Body of pancreas (tissue), 4 donors: ENCODE data around the gene MOK. TPM values are rescaled to one million over a fixed set of nuclear protein-coding genes. Genes with fewer than 3 reads are reported as not detected.

Source experiments
- ATAC-seq: fragments of 150-250 bp; one replicate; pipeline ENCODE4 v1.9.1; 2016
- DNase-seq, 4 donors: peaks; one replicate each; pipeline ENCODE4 v3.0.0-alpha.2; 2019
- H3K27ac ChIP-seq, 4 donors: fragments of 200-600 bp; sonication (generic); 1 replicate in 3 of 4; 2 replicates in 1 of 4; pipeline versions ENCODE4 v1.5.1 to v1.6.1; 2016 to 2019; ENCODE audit warnings: mild to moderate bottlenecking in 1 of 4, mixed read lengths in 1 of 4, moderate library complexity in 1 of 4
- H3K27me3 ChIP-seq, 2 donors: fragments of 200-600 bp; sonication (generic); one replicate each; pipeline ENCODE4 v1.6.0; 2016; ENCODE audit warnings: mild to moderate bottlenecking in 1 of 2
- H3K36me3 ChIP-seq, 2 donors: fragments of 200-600 bp; sonication (generic); replicated peaks in 1 of 2; 2 replicates each; pipeline ENCODE4 v1.5.1; 2016; ENCODE audit warnings: low read depth in 2 of 2; ENCODE audit not compliant: insufficient read depth in 1 of 2
- H3K4me1 ChIP-seq: fragments of 200-600 bp; sonication (generic); one replicate; pipeline ENCODE4 v1.6.0; 2016
- H3K4me3 ChIP-seq, 2 donors: fragments of 200-600 bp; sonication (generic); 1 replicate in 1 of 2; 2 replicates in 1 of 2; pipeline ENCODE4 v1.5.1; 2016 to 2019
- H3K9me3 ChIP-seq, 3 donors: fragments of 200-600 bp; sonication (generic); 1 replicate in 2 of 3; 2 replicates in 1 of 3; pipeline ENCODE4 v1.5.1; 2016
- CTCF ChIP-seq, 7 experiments: fragments of 450-650 bp in 4 of 7; fragments of 200-600 bp in 3 of 7; sonication (generic) in 3 of 7; IDR thresholded peaks; one replicate each; pipeline ENCODE4 v1.5.1; 2016 to 2019; ENCODE audit warnings: antibody characterized with exemption in 7 of 7
- POLR2A ChIP-seq, 3 donors: fragments of 450-650 bp; IDR thresholded peaks; one replicate each; pipeline ENCODE4 v1.6.1; 2016; ENCODE audit warnings: antibody characterized with exemption in 3 of 3, mild to moderate bottlenecking in 2 of 3
- WGBS, 2 donors: methylation state at CpG; one replicate each; pipeline ENCODE4 v1.1.5; 2017; 5-methylcytosine and 5-hydroxymethylcytosine counted together
- intact Hi-C: fragments of 100-400 bp; cut with DNase I; formaldehyde crosslinking; loops from one replicate; pipeline ENCODE4 v1.15.1; 2023
- total RNA-seq, 2 donors: library from RNA; depleted of rRNA; stranded (reverse); fragments of >200 nt; gene quantifications; one replicate each; pipeline ENCODE4 v1.1.0, GENCODE V29; 2016

MOK gene
- total RNA-seq, 2 donors from 2014 or later, result 14.3 to 18.5 TPM

GRCh38 chr14:102183886-102184285, 121.1 kb downstream of the MOK start:
- no peaks in the 10 kb centered on the region for H3K27me3 ChIP-seq
- H3K9me3 ChIP-seq, result no peaks in the 10 kb centered on the region
- ATAC-seq (no peak), DNase-seq (no peak)
- intact Hi-C loops, result no loop called here
- H3K4me1 ChIP-seq, result peaks cover 45% of the 10 kb centered on the region
- no peak overlapping the region for H3K27ac ChIP-seq
- H3K4me3 ChIP-seq, result no peak overlapping the region
- 92 to 99% methylated on average over 3 of the region's 3 CpGs for WGBS, 2 donors
- TF ChIP-seq CTCF (IDR thresholded peaks at IDR 0.05) (no peak), POLR2A (IDR thresholded peaks at IDR 0.05) (no peak)
- no peaks in the 10 kb centered on the region for H3K36me3 ChIP-seq

- WGBS, 2 donors, result 60 to 62% methylated on average over 9 of the region's 9 CpGs
- DNase-seq, result no peak
- H3K27ac ChIP-seq, result no peak overlapping the region
- H3K4me3 ChIP-seq, result no peak overlapping the region
- TF ChIP-seq CTCF (IDR thresholded peaks at IDR 0.05) (no peak), POLR2A (IDR thresholded peaks at IDR 0.05) (no peak)
- intact Hi-C loops, result no loop called here
- ATAC-seq, result no peak
- no peaks in the 10 kb centered on the region for H3K27me3 ChIP-seq
- H3K36me3 ChIP-seq, result no peaks in the 10 kb centered on the region
- H3K9me3 ChIP-seq, result no peaks in the 10 kb centered on the region
- H3K4me1 ChIP-seq, result peaks cover 40% of the 10 kb centered on the region
These were observed 121.9 kb downstream of the MOK start for GRCh38 chr14:102182936-102183619.

- no peak for TF ChIP-seq CTCF (IDR thresholded peaks at IDR 0.05)
- no peak for TF ChIP-seq POLR2A (IDR thresholded peaks at IDR 0.05)
- Histone ChIP-seq H3K27me3 (no peaks in the 10 kb centered on the region), H3K4me1 (peaks cover 31% of the 10 kb centered on the region), H3K36me3 (no peaks in the 10 kb centered on the region), H3K9me3 (no peaks in the 10 kb centered on the region), H3K27ac (no peak overlapping the region), H3K4me3 (no peak overlapping the region)
- ATAC-seq (no peak), DNase-seq (no peak)
- intact Hi-C loops, result no loop called here
These were observed 122.8 kb downstream of the MOK start for GRCh38 chr14:102182190-102182589.

- Histone ChIP-seq H3K9me3 (no peaks in the 10 kb centered on the region), H3K36me3 (no peaks in the 10 kb centered on the region), H3K27ac (no peak overlapping the region), H3K4me1 (peaks cover 21% of the 10 kb centered on the region), H3K27me3 (no peaks in the 10 kb centered on the region), H3K4me3 (no peak overlapping the region)
- TF ChIP-seq POLR2A (IDR thresholded peaks at IDR 0.05), result no peak
- no peak for TF ChIP-seq CTCF (IDR thresholded peaks at IDR 0.05)
- WGBS, 2 donors, result 61 to 75% methylated on average over 1 of the region's 1 CpG
- intact Hi-C loops, result no loop called here
- DNase-seq, result no peak
- ATAC-seq, result no peak
These were observed 123.8 kb downstream of the MOK start for GRCh38 chr14:102181187-102181586.
